ENCODE data around the gene IFIH1.

DNA sequence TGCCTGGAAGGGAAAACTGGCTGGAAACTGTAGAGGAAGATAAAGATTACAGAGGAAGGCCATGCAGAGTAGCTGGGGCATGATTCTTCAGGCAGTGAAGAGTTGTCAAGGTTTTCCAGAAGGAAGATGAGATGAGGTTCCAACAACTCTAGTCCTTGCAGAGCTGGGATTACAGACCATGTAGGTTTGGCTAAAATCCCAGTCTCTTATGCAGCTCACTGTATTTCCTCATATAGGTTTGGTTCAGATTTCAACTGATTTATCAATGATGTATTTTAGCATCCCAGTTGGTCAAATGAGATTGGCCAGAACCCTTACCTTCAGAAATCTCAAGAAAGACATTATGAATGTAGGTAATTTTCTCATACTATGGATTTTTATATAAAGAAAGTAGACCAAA lies 91.6 kb downstream of the IFIH1 start:
- TF ChIP-seq CTCF (conservative IDR thresholded peaks at IDR 0.05; ENCODE audit: low read length) (no peak), EZH2phosphoT487 (IDR thresholded peaks at IDR 0.05; ENCODE audit: borderline replicate concordance) (no peak)
